MCF 10A (cell line): Measurements from ENCODE around the gene LEUTX. TPM values are rescaled to one million over a fixed set of nuclear protein-coding genes. Genes with fewer than 3 reads are reported as not detected.

Experiments used
- BruUV-seq: library from RNA; stranded (reverse); fragments of 400-500 nt; replicated peaks from 2 replicates; lab custom pipeline; 2021; lab: Mats Ljungman, UMichigan
- CTCF ChIA-PET: fragments of 300-600 bp; sonication (Branson Sonifier 250); formaldehyde crosslinking; extraction: SDS; loops from one replicate; lab custom pipeline; 2021; ENCODE audit warnings: antibody characterized with exemption, inconsistent platforms; lab: Yijun Ruan, JAX
- POLR2A ChIA-PET: fragments of 300-600, 350-650 bp; sonication (Branson Sonifier 250); formaldehyde crosslinking; extraction: SDS; loops from one replicate; lab custom pipeline; 2020; ENCODE audit warnings: antibody characterized with exemption, inconsistent platforms; lab: Yijun Ruan, JAX
- DNase-seq: peaks from one replicate; pipeline ENCODE4 v3.0.0-alpha.2; 2018; ENCODE audit not compliant: unreplicated experiment
- H3K27ac Mint-ChIP-seq: one replicate; pipeline ENCODE4 v1.8.0; 2022; ENCODE audit warnings: mild to moderate bottlenecking, low read depth, mixed read lengths; ENCODE audit not compliant: unreplicated experiment
- H3K27me3 Mint-ChIP-seq: one replicate; pipeline ENCODE4 v1.8.0; 2022; ENCODE audit warnings: mixed read lengths; ENCODE audit not compliant: insufficient read depth, unreplicated experiment
- H3K36me3 Mint-ChIP-seq: one replicate; pipeline ENCODE4 v1.8.0; 2022; ENCODE audit warnings: mild to moderate bottlenecking, moderate library complexity, mixed read lengths; ENCODE audit not compliant: insufficient read depth, unreplicated experiment
- H3K4me1 Mint-ChIP-seq: one replicate; pipeline ENCODE4 v1.8.0; 2022; ENCODE audit warnings: mixed read lengths; ENCODE audit not compliant: insufficient read depth, unreplicated experiment
- H3K4me3 Mint-ChIP-seq: one replicate; pipeline ENCODE4 v1.8.0; 2022; ENCODE audit warnings: mild to moderate bottlenecking, moderate library complexity, mixed read lengths; ENCODE audit not compliant: unreplicated experiment
- H3K9me3 Mint-ChIP-seq: one replicate; pipeline ENCODE4 v1.8.0; 2022; ENCODE audit warnings: mixed read lengths; ENCODE audit not compliant: unreplicated experiment
- CTCF ChIP-seq: fragments of 200-600 bp; IDR thresholded peaks from one replicate; pipeline ENCODE4 v1.8.0; 2022; ENCODE audit warnings: antibody characterized with exemption, mild to moderate bottlenecking; ENCODE audit not compliant: unreplicated experiment
- intact Hi-C: fragments of 100-400 bp; cut with micrococcal nuclease; formaldehyde crosslinking; loops from 2 replicates; pipeline ENCODE4 v1.14.1; 2022
- total RNA-seq: library from RNA; stranded (reverse); gene quantifications from 2 replicates; pipeline ENCODE4 v1.2.3, GENCODE V29; 2022

LEUTX gene
- total RNA-seq, 1 experiment from 2014 or later, result not detected

GRCh38 chr19:39824143-39825092, 45.8 kb downstream of the LEUTX start:
- intact Hi-C loops, result no loop called here
- ChIA-PET CTCF (interaction anchor here (0.6 kb wide), 1 partner anchor 284 kb away, joined by 4 read pairs; no protein-coding TSS in a partner anchor), POLR2A (interaction anchor here (1.0 kb wide), 1 partner anchor 10 kb away, joined by 3 read pairs; the partner anchor contains the start of gene DYRK1B)
- no peaks in the 10 kb centered on the region for H3K9me3 Mint-ChIP-seq
- H3K4me3 Mint-ChIP-seq, result no peak overlapping the region
- H3K27ac Mint-ChIP-seq, result no peak overlapping the region
- no peak for TF ChIP-seq CTCF
- peaks cover 33% of the 10 kb centered on the region for H3K36me3 Mint-ChIP-seq
- BruUV-seq, result no TSS peak
- no peaks in the 10 kb centered on the region for H3K4me1 Mint-ChIP-seq
- DNase-seq, result no peak
- H3K27me3 Mint-ChIP-seq, result no peaks in the 10 kb centered on the region

GRCh38 chr19:39825093-39825463, 46.4 kb downstream of the LEUTX start:
- H3K9me3 Mint-ChIP-seq, result no peaks in the 10 kb centered on the region
- no peaks in the 10 kb centered on the region for H3K27me3 Mint-ChIP-seq
- no peak overlapping the region for H3K27ac Mint-ChIP-seq
- no peak for TF ChIP-seq CTCF
- ChIA-PET CTCF (interaction anchor here (0.6 kb wide), 1 partner anchor 285 kb away, joined by 4 read pairs; no protein-coding TSS in a partner anchor), POLR2A (interaction anchor here (1.0 kb wide), 1 partner anchor 9 kb away, joined by 3 read pairs; the partner anchor contains the start of gene DYRK1B)
- no peak for DNase-seq
- H3K36me3 Mint-ChIP-seq, result peaks cover 40% of the 10 kb centered on the region
- H3K4me1 Mint-ChIP-seq, result no peaks in the 10 kb centered on the region
- intact Hi-C loops, result no loop called here
- no TSS peak for BruUV-seq
- no peak overlapping the region for H3K4me3 Mint-ChIP-seq

- no TSS peak for BruUV-seq
- Mint-ChIP-seq H3K36me3 (peaks cover 45% of the 10 kb centered on the region), H3K4me1 (no peaks in the 10 kb centered on the region), H3K9me3 (no peaks in the 10 kb centered on the region), H3K4me3 (no peak overlapping the region), H3K27me3 (no peaks in the 10 kb centered on the region), H3K27ac (no peak overlapping the region)
- ChIA-PET CTCF (no interaction called here), POLR2A (interaction anchor here (0.6 kb wide), 1 partner anchor 390 kb away, joined by 3 read pairs; the partner anchor contains the start of gene RPS16)
- intact Hi-C loops, result no loop called here
- TF ChIP-seq CTCF, result no peak
- no peak for DNase-seq
These were observed 47.0 kb downstream of the LEUTX start for GRCh38 chr19:39825531-39826076.
